WTC11 (cell line): ENCODE measurements around the gene DOC2A.

ENCODE experiments used
- FOXJ3 ChIP-seq: sonication (generic); formaldehyde crosslinking; IDR thresholded peaks from 2 replicates; pipeline ENCODE4 v1.9.0; 2021; ENCODE audit warnings: missing genetic modification reagents, mild to moderate bottlenecking, borderline replicate concordance
- KAT7 ChIP-seq: sonication (generic); formaldehyde crosslinking; IDR thresholded peaks from 2 replicates; pipeline ENCODE4 v1.8.1; 2023; ENCODE audit warnings: missing genetic modification reagents, mild to moderate bottlenecking, borderline replicate concordance
- SP1 ChIP-seq: sonication (generic); formaldehyde crosslinking; conservative IDR thresholded peaks from 2 replicates; pipeline ENCODE4 v1.8.1; 2022; ENCODE audit warnings: missing genetic modification reagents
- TCF7 ChIP-seq: sonication (generic); formaldehyde crosslinking; IDR thresholded peaks from 2 replicates; pipeline ENCODE4 v1.8.0; 2022; ENCODE audit warnings: mild to moderate bottlenecking, low read depth, missing genetic modification reagents, moderate library complexity
- TF ChIP-seq, protein P1 (sequence below): sonication (generic); formaldehyde crosslinking; IDR thresholded peaks from 2 replicates; pipeline ENCODE4 v1.8.0; 2023; ENCODE audit warnings: missing genetic modification reagents
- TF ChIP-seq, protein P2 (sequence below): fragments of 200-600 bp; IDR thresholded peaks from 2 replicates; pipeline ENCODE4 v1.8.0; 2022; ENCODE audit warnings: antibody characterized with exemption
- TF ChIP-seq, protein P3 (sequence below): sonication (generic); formaldehyde crosslinking; IDR thresholded peaks from 2 replicates; pipeline ENCODE4 v1.8.1; 2022; ENCODE audit warnings: low read depth, mild to moderate bottlenecking, moderate library complexity, missing genetic modification reagents, borderline replicate concordance

GRCh38 chr16:29972992-29973383 is 37.8 kb downstream of the DOC2A start:
- no peak for TF ChIP-seq FOXJ3 (CRISPR knock-in tag)
- TF ChIP-seq, protein P1, sequence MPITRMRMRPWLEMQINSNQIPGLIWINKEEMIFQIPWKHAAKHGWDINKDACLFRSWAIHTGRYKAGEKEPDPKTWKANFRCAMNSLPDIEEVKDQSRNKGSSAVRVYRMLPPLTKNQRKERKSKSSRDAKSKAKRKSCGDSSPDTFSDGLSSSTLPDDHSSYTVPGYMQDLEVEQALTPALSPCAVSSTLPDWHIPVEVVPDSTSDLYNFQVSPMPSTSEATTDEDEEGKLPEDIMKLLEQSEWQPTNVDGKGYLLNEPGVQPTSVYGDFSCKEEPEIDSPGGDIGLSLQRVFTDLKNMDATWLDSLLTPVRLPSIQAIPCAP (CRISPR knock-in tag), result no peak
- TF ChIP-seq, protein P2, sequence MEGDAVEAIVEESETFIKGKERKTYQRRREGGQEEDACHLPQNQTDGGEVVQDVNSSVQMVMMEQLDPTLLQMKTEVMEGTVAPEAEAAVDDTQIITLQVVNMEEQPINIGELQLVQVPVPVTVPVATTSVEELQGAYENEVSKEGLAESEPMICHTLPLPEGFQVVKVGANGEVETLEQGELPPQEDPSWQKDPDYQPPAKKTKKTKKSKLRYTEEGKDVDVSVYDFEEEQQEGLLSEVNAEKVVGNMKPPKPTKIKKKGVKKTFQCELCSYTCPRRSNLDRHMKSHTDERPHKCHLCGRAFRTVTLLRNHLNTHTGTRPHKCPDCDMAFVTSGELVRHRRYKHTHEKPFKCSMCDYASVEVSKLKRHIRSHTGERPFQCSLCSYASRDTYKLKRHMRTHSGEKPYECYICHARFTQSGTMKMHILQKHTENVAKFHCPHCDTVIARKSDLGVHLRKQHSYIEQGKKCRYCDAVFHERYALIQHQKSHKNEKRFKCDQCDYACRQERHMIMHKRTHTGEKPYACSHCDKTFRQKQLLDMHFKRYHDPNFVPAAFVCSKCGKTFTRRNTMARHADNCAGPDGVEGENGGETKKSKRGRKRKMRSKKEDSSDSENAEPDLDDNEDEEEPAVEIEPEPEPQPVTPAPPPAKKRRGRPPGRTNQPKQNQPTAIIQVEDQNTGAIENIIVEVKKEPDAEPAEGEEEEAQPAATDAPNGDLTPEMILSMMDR, result no peak
- no peak for TF ChIP-seq SP1 (CRISPR knock-in tag)
- no peak for TF ChIP-seq TCF7 (CRISPR knock-in tag)
- TF ChIP-seq, protein P3, sequence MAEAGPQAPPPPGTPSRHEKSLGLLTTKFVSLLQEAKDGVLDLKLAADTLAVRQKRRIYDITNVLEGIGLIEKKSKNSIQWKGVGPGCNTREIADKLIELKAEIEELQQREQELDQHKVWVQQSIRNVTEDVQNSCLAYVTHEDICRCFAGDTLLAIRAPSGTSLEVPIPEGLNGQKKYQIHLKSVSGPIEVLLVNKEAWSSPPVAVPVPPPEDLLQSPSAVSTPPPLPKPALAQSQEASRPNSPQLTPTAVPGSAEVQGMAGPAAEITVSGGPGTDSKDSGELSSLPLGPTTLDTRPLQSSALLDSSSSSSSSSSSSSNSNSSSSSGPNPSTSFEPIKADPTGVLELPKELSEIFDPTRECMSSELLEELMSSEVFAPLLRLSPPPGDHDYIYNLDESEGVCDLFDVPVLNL (CRISPR knock-in tag), result no peak
- no peak for TF ChIP-seq KAT7
